AG04450 (cell line): ENCODE results near the gene CNFN. TPM values are rescaled to one million over a fixed set of nuclear protein-coding genes. Genes with fewer than 3 reads are reported as not detected.

Source experiments
- CTCF ChIA-PET: fragments of 300-600, 350-600 bp; formaldehyde crosslinking; extraction: SDS; loops from one replicate; lab custom pipeline; 2022; ENCODE audit warnings: antibody characterized with exemption, inconsistent platforms; lab: Charles Lee
- POLR2A ChIA-PET: fragments of 350-600 bp; formaldehyde crosslinking; extraction: SDS; loops from one replicate; lab custom pipeline; 2021; ENCODE audit warnings: antibody characterized with exemption, inconsistent platforms; lab: Yijun Ruan, JAX
- DNase-seq: peaks from one replicate; pipeline ENCODE4 v3.0.0-alpha.2; 2011; ENCODE audit warnings: low read depth, low spot score
- H3K27ac ChIP-seq: one replicate; pipeline ENCODE4 v1.5.1; 2012; ENCODE audit warnings: low read depth, low read length, control low read depth
- H3K27me3 ChIP-seq: one replicate; pipeline ENCODE4 v1.6.0; 2012; ENCODE audit warnings: low read length; ENCODE audit not compliant: control insufficient read depth, insufficient read depth
- H3K4me3 ChIP-seq: 2 replicates; pipeline ENCODE4 v1.5.1; 2011; ENCODE audit warnings: mild to moderate bottlenecking, low read depth, low read length, control low read depth
- H3K9me3 ChIP-seq: 2 replicates; pipeline ENCODE4 v1.5.1; 2012; ENCODE audit warnings: low read length; ENCODE audit not compliant: control insufficient read depth, insufficient read depth
- polyA plus RNA-seq: library from polyadenylated mRNA; depleted of rRNA; stranded (reverse); fragments of >200 nt; gene quantifications from 2 replicates; pipeline ENCODE4 v1.2.3, GENCODE V29; 2011
- TF ChIP-seq, protein P1 (sequence below): IDR thresholded peaks from 2 replicates; pipeline ENCODE4 v1.5.1; 2011; ENCODE audit warnings: low read depth, low read length, control low read depth, inconsistent platforms

CNFN gene
- polyA plus RNA-seq, 1 experiment, result 0.20 TPM

DNA sequence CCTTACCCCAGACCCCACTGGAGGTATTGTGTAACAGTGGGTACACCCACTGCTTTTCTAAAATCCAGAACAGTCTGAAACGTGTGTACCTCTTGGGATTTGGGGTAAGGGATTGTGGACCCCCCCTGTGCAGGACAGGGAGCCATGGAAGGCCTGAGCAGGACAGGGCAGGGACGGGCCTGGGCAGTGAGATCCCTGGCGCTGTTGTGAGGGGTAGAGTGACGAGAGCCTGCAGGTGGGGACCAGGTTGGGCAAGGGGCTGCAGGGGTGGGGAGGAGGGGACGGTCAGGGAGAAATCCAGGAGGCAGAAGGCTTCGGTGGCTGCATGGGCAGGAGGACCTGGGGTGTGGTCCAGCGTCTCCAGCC, 28.6 kb downstream of the CNFN start:
- H3K4me3 ChIP-seq, result no peak overlapping the region
- POLR2A ChIA-PET, result no interaction called here
- H3K27ac ChIP-seq, result no peak overlapping the region
- TF ChIP-seq, protein P1, sequence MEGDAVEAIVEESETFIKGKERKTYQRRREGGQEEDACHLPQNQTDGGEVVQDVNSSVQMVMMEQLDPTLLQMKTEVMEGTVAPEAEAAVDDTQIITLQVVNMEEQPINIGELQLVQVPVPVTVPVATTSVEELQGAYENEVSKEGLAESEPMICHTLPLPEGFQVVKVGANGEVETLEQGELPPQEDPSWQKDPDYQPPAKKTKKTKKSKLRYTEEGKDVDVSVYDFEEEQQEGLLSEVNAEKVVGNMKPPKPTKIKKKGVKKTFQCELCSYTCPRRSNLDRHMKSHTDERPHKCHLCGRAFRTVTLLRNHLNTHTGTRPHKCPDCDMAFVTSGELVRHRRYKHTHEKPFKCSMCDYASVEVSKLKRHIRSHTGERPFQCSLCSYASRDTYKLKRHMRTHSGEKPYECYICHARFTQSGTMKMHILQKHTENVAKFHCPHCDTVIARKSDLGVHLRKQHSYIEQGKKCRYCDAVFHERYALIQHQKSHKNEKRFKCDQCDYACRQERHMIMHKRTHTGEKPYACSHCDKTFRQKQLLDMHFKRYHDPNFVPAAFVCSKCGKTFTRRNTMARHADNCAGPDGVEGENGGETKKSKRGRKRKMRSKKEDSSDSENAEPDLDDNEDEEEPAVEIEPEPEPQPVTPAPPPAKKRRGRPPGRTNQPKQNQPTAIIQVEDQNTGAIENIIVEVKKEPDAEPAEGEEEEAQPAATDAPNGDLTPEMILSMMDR, result no peak
- no peak for DNase-seq
- H3K27me3 ChIP-seq, result no peaks in the 10 kb centered on the region
- peaks cover 17% of the 10 kb centered on the region for H3K9me3 ChIP-seq
- CTCF ChIA-PET, result no interaction called here

DNA sequence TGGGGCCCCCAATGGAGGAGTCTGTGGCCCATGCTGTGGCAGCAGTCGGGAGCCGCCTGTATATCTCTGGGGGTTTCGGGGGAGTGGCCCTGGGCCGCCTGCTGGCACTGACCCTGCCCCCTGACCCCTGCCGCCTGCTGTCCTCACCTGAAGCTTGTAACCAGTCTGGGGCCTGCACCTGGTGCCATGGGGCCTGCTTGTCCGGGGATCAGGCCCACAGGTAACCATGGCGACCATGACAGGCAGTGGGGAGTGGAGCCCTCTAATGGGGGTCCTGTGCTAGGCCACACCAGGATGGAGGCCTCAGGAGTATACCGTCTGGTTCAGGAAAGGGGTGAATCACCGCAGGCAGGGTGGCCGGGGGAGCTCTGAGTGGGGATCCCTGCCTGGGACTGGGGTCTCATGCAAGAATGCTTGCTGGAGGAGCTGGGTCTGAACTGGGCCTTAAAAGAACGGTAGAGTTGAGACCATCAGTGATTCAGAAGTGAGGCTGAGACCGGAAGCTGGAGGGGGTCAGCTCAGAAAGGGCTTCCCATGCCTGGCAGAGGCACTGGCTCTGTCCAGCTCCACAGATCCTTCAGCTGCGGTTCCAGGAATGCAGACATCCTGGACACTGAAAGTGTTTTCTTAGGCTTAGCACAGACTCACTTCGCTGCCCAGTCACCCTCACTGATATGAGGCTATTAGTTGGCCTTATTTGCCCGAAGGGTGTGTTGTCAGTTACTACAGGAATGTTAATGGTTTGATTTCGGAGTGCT, 29.1 kb downstream of the CNFN start:
- H3K4me3 ChIP-seq, result no peak overlapping the region
- DNase-seq, result no peak
- no peak overlapping the region for H3K27ac ChIP-seq
- ChIA-PET POLR2A (no interaction called here), CTCF (no interaction called here)
- H3K9me3 ChIP-seq, result peaks cover 17% of the 10 kb centered on the region
- TF ChIP-seq, protein P1, result no peak
- H3K27me3 ChIP-seq, result no peaks in the 10 kb centered on the region

GRCh38 chr19:42357290-42357689, 32.8 kb downstream of the CNFN start:
- ChIA-PET POLR2A (no interaction called here), CTCF (no interaction called here)
- no peaks in the 10 kb centered on the region for H3K27me3 ChIP-seq
- no peak overlapping the region for H3K4me3 ChIP-seq
- TF ChIP-seq, protein P1, result no peak
- DNase-seq, result no peak
- peaks cover under 1% of the 10 kb centered on the region; the same call in 1 of the 2 replicates for H3K9me3 ChIP-seq
- no peak overlapping the region for H3K27ac ChIP-seq

DNA sequence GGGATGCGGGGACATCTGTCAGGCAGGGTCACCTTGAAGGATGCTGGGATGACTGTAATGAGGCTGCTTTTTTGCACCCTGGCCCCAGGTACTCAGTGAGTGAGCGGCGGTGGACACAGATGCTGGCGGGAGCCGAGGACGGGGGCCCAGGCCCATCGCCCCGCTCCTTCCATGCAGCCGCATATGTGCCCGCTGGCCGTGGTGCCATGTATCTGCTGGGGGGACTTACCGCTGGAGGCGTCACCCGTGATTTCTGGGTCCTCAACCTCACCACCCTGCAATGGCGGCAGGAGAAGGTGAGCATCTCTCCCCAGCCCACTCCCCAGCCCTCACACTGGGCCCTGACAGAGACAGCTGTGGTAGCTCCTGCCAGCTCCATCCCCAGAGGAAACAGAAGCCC, 33.4 kb downstream of the CNFN start:
- Histone ChIP-seq H3K27ac (no peak overlapping the region), H3K4me3 (no peak overlapping the region), H3K27me3 (no peaks in the 10 kb centered on the region), H3K9me3 (no peaks in the 10 kb centered on the region)
- ChIA-PET CTCF (no interaction called here), POLR2A (no interaction called here)
- no peak for DNase-seq
- TF ChIP-seq, protein P1, result no peak

DNA sequence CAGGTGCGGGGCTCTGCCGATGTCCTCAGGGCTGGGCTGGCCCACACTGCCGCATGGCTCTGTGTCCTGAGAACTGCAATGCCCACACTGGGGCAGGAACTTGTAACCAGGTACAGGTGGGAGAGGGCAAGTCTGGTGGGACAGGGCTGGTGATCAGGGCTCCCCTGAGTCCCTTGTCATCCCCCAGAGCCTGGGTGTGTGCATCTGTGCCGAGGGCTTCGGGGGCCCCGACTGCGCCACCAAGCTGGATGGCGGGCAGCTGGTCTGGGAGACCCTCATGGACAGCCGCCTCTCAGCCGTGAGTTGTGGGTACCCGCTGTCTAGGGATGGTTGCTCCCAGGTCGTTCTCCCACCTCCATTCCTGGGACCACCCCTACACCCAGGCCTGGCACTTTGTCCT, 34.2 kb downstream of the CNFN start:
- TF ChIP-seq, protein P1, result no peak
- H3K4me3 ChIP-seq, result no peak overlapping the region
- DNase-seq, result no peak
- ChIA-PET CTCF (no interaction called here), POLR2A (no interaction called here)
- no peaks in the 10 kb centered on the region for H3K9me3 ChIP-seq
- H3K27me3 ChIP-seq, result no peaks in the 10 kb centered on the region
- H3K27ac ChIP-seq, result no peak overlapping the region
